H1 (cell line): ENCODE results near the gene OR2B2. TPM values are rescaled to one million over a fixed set of nuclear protein-coding genes. Genes with fewer than 3 reads are reported as not detected.

ENCODE experiments used
- CTCF ChIA-PET: fragments of 300-600 bp; sonication (Branson Sonifier 250); formaldehyde crosslinking; loops from one replicate; lab custom pipeline; 2021; ENCODE audit not compliant: partially characterized antibody; lab: Charles Lee
- POLR2A ChIA-PET: fragments of 300-600 bp; sonication (Branson Sonifier 250); formaldehyde crosslinking; loops from one replicate; lab custom pipeline; 2021; ENCODE audit warnings: inconsistent platforms; ENCODE audit not compliant: partially characterized antibody; lab: Charles Lee
- DNase-seq, 2 experiments: peaks; one replicate each; pipeline versions ENCODE4 v3.0.0 to v3.0.0-alpha.2; 2010 to 2022; ENCODE audit warnings: low spot score in 2 of 2, low read depth in 1 of 2, mixed read lengths in 1 of 2
- FAIRE-seq: peaks from 2 replicates; lab custom pipeline; 2011; peaks lifted over from hg19 to GRCh38; lab: Jason Lieb, UNC
- H2AFZ ChIP-seq: 2 replicates; pipeline ENCODE4 v1.8.1; 2012; ENCODE audit warnings: low read length, inconsistent platforms
- H2AK5ac ChIP-seq: 2 replicates; pipeline ENCODE4 v1.6.1; 2013; ENCODE audit warnings: low read depth, low read length
- H2BK120ac ChIP-seq: replicated peaks from 2 replicates; pipeline ENCODE3; 2013; ENCODE audit warnings: low read depth, low read length, inconsistent platforms
- H2BK12ac ChIP-seq: 2 replicates; pipeline ENCODE4 v1.6.1; 2013; ENCODE audit warnings: low read depth, low read length
- H2BK15ac ChIP-seq: 2 replicates; pipeline ENCODE4 v1.6.1; 2013; ENCODE audit warnings: low read length
- H2BK20ac ChIP-seq: 2 replicates; pipeline ENCODE4 v1.6.1; 2013; ENCODE audit warnings: low read length
- H2BK5ac ChIP-seq: 2 replicates; pipeline ENCODE4 v1.6.1; 2013; ENCODE audit warnings: low read depth, low read length
- H3K14ac ChIP-seq: 2 replicates; pipeline ENCODE4 v1.6.1; 2013; ENCODE audit warnings: inconsistent platforms; ENCODE audit not compliant: insufficient read length
- H3K18ac ChIP-seq: 2 replicates; pipeline ENCODE4 v1.6.1; 2013; ENCODE audit warnings: low read length; ENCODE audit errors: extremely low read depth
- H3K23ac ChIP-seq: 2 replicates; pipeline ENCODE4 v1.6.1; 2013; ENCODE audit warnings: inconsistent platforms; ENCODE audit not compliant: insufficient read length
- H3K23me2 ChIP-seq: 2 replicates; pipeline ENCODE4 v1.6.1; 2013; ENCODE audit warnings: low read depth, low read length
- H3K27ac ChIP-seq: 2 replicates; pipeline ENCODE4 v1.6.1; 2011; ENCODE audit warnings: low read depth, low read length, inconsistent platforms
- H3K27me3 ChIP-seq, 4 experiments: replicated peaks in 1 of 4; 1 replicate in 1 of 4; 2 replicates in 3 of 4; pipeline versions ENCODE4 v1.6.1 to v1.8.1; 2011 to 2013; ENCODE audit warnings: low read length in 3 of 4, mild to moderate bottlenecking in 3 of 4, inconsistent platforms in 2 of 4, mixed read lengths in 2 of 4, moderate library complexity in 1 of 4; ENCODE audit not compliant: control insufficient read depth in 3 of 4, insufficient read depth in 3 of 4; ENCODE audit errors: extremely low read depth in 1 of 4
- H3K36me3 ChIP-seq, 4 experiments: 2 replicates each; pipeline versions ENCODE4 v1.6.1 to v1.8.1; 2011 to 2013; ENCODE audit warnings: mild to moderate bottlenecking in 4 of 4, low read length in 3 of 4, moderate library complexity in 2 of 4, control low read depth in 1 of 4, inconsistent platforms in 1 of 4; ENCODE audit not compliant: insufficient read depth in 4 of 4, control insufficient read depth in 2 of 4
- H3K4ac ChIP-seq: replicated peaks from 2 replicates; pipeline ENCODE3; 2013; ENCODE audit warnings: low read length, low read depth, mixed read lengths, inconsistent platforms; ENCODE audit not compliant: insufficient read length
- H3K4me1 ChIP-seq, 4 experiments: replicated peaks in 1 of 4; 1 replicate in 1 of 4; 2 replicates in 3 of 4; pipeline versions ENCODE4 v1.6.1 to v1.8.1; 2011 to 2013; ENCODE audit warnings: low read length in 3 of 4, inconsistent platforms in 2 of 4, mixed read lengths in 1 of 4; ENCODE audit not compliant: insufficient read depth in 4 of 4, control insufficient read depth in 3 of 4
- H3K4me2 ChIP-seq, 2 experiments: 2 replicates each; pipeline versions ENCODE4 v1.6.1 to v1.8.1; 2011 to 2013; ENCODE audit warnings: low read depth in 2 of 2, low read length in 2 of 2, control low read depth in 1 of 2, inconsistent platforms in 1 of 2, mild to moderate bottlenecking in 1 of 2; ENCODE audit not compliant: insufficient read depth in 1 of 2
- H3K4me3 ChIP-seq, 4 experiments: fragments of 200-600, 300-600 bp in 1 of 4; sonication (generic), shearing (Covaris generic), sonication (Bioruptor Twin) in 1 of 4; 2 replicates each; pipeline versions ENCODE4 v1.5.1 to v1.8.1; 2011 to 2016; ENCODE audit warnings: low read length in 4 of 4, low read depth in 3 of 4, control low read depth in 2 of 4, inconsistent platforms in 2 of 4, mild to moderate bottlenecking in 2 of 4, mixed read lengths in 1 of 4, moderate library complexity in 1 of 4; ENCODE audit not compliant: insufficient read depth in 2 of 4; ENCODE audit errors: extremely low read depth in 1 of 4
- H3K56ac ChIP-seq: replicated peaks from 2 replicates; pipeline ENCODE3; 2013; ENCODE audit warnings: low read depth, mild to moderate bottlenecking, mixed read lengths, low read length, inconsistent platforms; ENCODE audit not compliant: insufficient read length
- H3K79me1 ChIP-seq: 2 replicates; pipeline ENCODE4 v1.6.1; 2013; ENCODE audit warnings: low read depth, low read length, control low read depth
- H3K79me2 ChIP-seq, 2 experiments: 2 replicates each; pipeline versions ENCODE4 v1.6.1 to v1.8.1; 2012 to 2013; ENCODE audit warnings: low read length in 2 of 2, mild to moderate bottlenecking in 2 of 2, inconsistent platforms in 1 of 2; ENCODE audit not compliant: insufficient read depth in 2 of 2, control insufficient read depth in 1 of 2
- H3K9ac ChIP-seq, 4 experiments: replicated peaks in 1 of 4; 1 replicate in 1 of 4; 2 replicates in 3 of 4; pipeline versions ENCODE4 v1.6.1 to v1.8.1; 2011 to 2013; ENCODE audit warnings: low read depth in 3 of 4, low read length in 3 of 4, control low read depth in 2 of 4, mild to moderate bottlenecking in 2 of 4, moderate library complexity in 2 of 4, inconsistent platforms in 1 of 4; ENCODE audit errors: extremely low read depth in 1 of 4
- H3K9me3 ChIP-seq, 2 experiments: 2 replicates each; pipeline versions ENCODE4 v1.6.1 to v1.8.1; 2012 to 2013; ENCODE audit warnings: mild to moderate bottlenecking in 2 of 2, moderate library complexity in 2 of 2, control low read depth in 1 of 2, inconsistent platforms in 1 of 2, low read depth in 1 of 2, low read length in 1 of 2, mixed read lengths in 1 of 2; ENCODE audit not compliant: insufficient read depth in 2 of 2
- H4K20me1 ChIP-seq, 2 experiments: replicated peaks in 1 of 2; 2 replicates each; pipeline versions ENCODE3 to v1.8.1; 2011 to 2013; ENCODE audit warnings: inconsistent platforms in 2 of 2, low read length in 2 of 2, mild to moderate bottlenecking in 1 of 2; ENCODE audit not compliant: insufficient read depth in 2 of 2, control insufficient read depth in 1 of 2
- H4K5ac ChIP-seq: 2 replicates; pipeline ENCODE4 v1.6.1; 2013; ENCODE audit warnings: low read length, low read depth, mixed read lengths, inconsistent platforms; ENCODE audit not compliant: insufficient read length
- H4K8ac ChIP-seq: 2 replicates; pipeline ENCODE4 v1.8.0; 2013; ENCODE audit warnings: mild to moderate bottlenecking, moderate library complexity, low read length, inconsistent platforms; ENCODE audit not compliant: insufficient read depth; ENCODE audit errors: extremely low read depth
- H4K91ac ChIP-seq: replicated peaks from 2 replicates; pipeline ENCODE3; 2013; ENCODE audit warnings: low read length, mixed read lengths, inconsistent platforms; ENCODE audit not compliant: insufficient read length
- HDAC6 ChIP-seq: IDR thresholded peaks from one replicate; pipeline ENCODE4 v1.7.1; 2012; ENCODE audit warnings: low read depth, mild to moderate bottlenecking, inconsistent platforms, low read length, moderate library complexity
- KDM1A ChIP-seq: fragments of 200-600, 300-600 bp; sonication (generic); IDR thresholded peaks from 2 replicates; pipeline ENCODE4 v1.7.1; 2016; ENCODE audit warnings: mild to moderate bottlenecking, low read length, borderline replicate concordance
- NANOG ChIP-seq: IDR thresholded peaks from 2 replicates; pipeline ENCODE4 v1.6.1; 2011; ENCODE audit warnings: low read length, low read depth, mild to moderate bottlenecking, inconsistent platforms; ENCODE audit not compliant: insufficient read depth, poor library complexity, severe bottlenecking
- RAD21 ChIP-seq, 2 experiments: IDR thresholded peaks in 1 of 2; conservative IDR thresholded peaks in 1 of 2; 2 replicates each; pipeline ENCODE4 v1.6.1; 2011; ENCODE audit warnings: low read depth in 2 of 2, low read length in 2 of 2, improper control_type of control experiment in 1 of 2, inconsistent platforms in 1 of 2, mild to moderate bottlenecking in 1 of 2, moderate library complexity in 1 of 2
- RBBP5 ChIP-seq: IDR thresholded peaks from 2 replicates; pipeline ENCODE4 v1.7.1; 2012; ENCODE audit warnings: low read depth, mild to moderate bottlenecking, inconsistent platforms, low read length, moderate library complexity, borderline replicate concordance
- RXRA ChIP-seq: IDR thresholded peaks from 2 replicates; pipeline ENCODE4 v1.6.1; 2011; ENCODE audit warnings: low read depth, mild to moderate bottlenecking, low read length, moderate library complexity; ENCODE audit not compliant: insufficient read depth
- TAF1 ChIP-seq: IDR thresholded peaks from 2 replicates; pipeline ENCODE4 v1.6.1; 2011; ENCODE audit warnings: mild to moderate bottlenecking, low read depth, low read length
- TAF7 ChIP-seq: optimal IDR thresholded peaks from 2 replicates; pipeline ENCODE3; 2011; ENCODE audit warnings: low read depth, mild to moderate bottlenecking, inconsistent platforms, low read length, moderate library complexity, borderline replicate concordance
- TBP ChIP-seq: IDR thresholded peaks from 2 replicates; pipeline ENCODE4 v1.6.1; 2011; ENCODE audit warnings: low read depth, low read length, improper control_type of control experiment
- WGBS, 2 experiments: shearing (Covaris generic) in 1 of 2; methylation state at CpG; one replicate each; pipeline versions ENCODE4 v1.1.6 to v1.1.7; 2013 to 2015; ENCODE audit warnings: low lambda C conversion rate in 2 of 2, mixed read lengths in 2 of 2, inconsistent platforms in 1 of 2, low coverage in 1 of 2, missing lambda C conversion rate in 1 of 2; ENCODE audit not compliant: insufficient replicate concordance in 2 of 2, insufficient coverage in 1 of 2, insufficient read length in 1 of 2; ENCODE audit errors: extremely low coverage in 1 of 2, missing lambda C conversion rate in 1 of 2; 5-methylcytosine and 5-hydroxymethylcytosine counted together
- polyA plus RNA-seq, 7 experiments: library from polyadenylated mRNA; depleted of rRNA in 3 of 7; stranded (reverse) in 5 of 7; unstranded in 2 of 7; fragments of >200 nt in 5 of 7; fragments of 200-250 nt in 2 of 7; gene quantifications; 1 replicate in 5 of 7; 2 replicates in 1 of 7; 4 replicates in 1 of 7; pipeline versions ENCODE4 v1.2.1 to v1.2.3, GENCODE V29; 2011 to 2013; ENCODE audit warnings: missing spikeins in 2 of 7, mixed read lengths in 2 of 7
- total RNA-seq: library from RNA; stranded (reverse); fragmentation: NEBNext Ultra II Directional; extraction: Animal tissue kit (Norgen Biotek cat#: 25700); gene quantifications from 2 replicates; pipeline ENCODE4 v1.2.1, GENCODE V29; 2021
- TF ChIP-seq, protein P1 (sequence below): IDR thresholded peaks from 2 replicates; pipeline ENCODE4 v1.6.1; 2012; ENCODE audit warnings: inconsistent platforms

The OR2B2 gene
- total and polyA plus RNA-seq, 2 of the 8 experiments (the other 6 are each of a cell fraction or from before 2014, with no cell fraction given): not detected

DNA sequence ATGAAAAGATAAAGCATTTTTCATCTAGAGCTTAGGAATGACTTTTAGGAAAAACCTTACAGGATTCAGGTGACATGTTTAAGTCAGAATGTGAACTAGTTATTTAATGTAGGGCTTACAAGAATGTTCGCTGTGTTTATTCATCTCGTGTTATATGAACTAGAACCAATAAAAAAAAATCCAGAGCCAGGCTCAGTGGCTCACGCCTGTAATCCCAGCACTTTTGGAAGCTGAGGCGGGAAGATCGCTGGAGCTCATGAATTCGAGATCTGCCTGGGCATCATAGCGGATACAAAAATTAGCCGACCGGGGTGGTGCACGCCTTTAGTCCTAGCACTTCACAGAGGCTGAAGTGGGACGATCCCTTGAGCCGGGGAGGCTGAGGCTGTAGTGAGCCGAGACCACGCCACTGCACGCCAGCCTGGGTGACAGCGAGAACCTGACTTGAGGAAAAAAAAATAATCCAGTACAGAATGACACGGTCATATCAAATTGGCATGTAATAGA, 46.3 kb downstream of the OR2B2 start:
- peak overlapping the region; percentile 82 to 96 (median 91) for H3K9ac ChIP-seq
- no peak for FAIRE-seq
- peak overlapping the region; percentile 74 to 91 for H3K4me2 ChIP-seq
- no peaks in the 10 kb centered on the region for H3K79me2 ChIP-seq
- DNase-seq: peak in 1 of 2 experiments; percentile 71
- no peak overlapping the region for H2AK5ac ChIP-seq
- POLR2A ChIA-PET: interaction anchor here (0.6 to 40.3 kb wide), 47 partner anchors 4 to 1857 kb away, joined by 3 to 3039 read pairs (median 13); partner anchors contain the start of genes ZNF165 and ZSCAN31
- no peak overlapping the region for H4K8ac ChIP-seq
- CTCF ChIA-PET: interaction anchor here (0.9 to 3.2 kb wide), 3 partner anchors 27 to 36 kb away, joined by 3 to 19 read pairs (median 8); a partner anchor contains a TSS
- H2BK15ac ChIP-seq: no peak overlapping the region
- no peak overlapping the region for H2BK120ac ChIP-seq
- no peaks in the 10 kb centered on the region for H3K36me3 ChIP-seq
- WGBS, 2 experiments: 1% methylated on average over 17 of the region's 17 CpGs; no CpG with 5 or more reads in 1 of the 2 experiments
- peaks cover 0 to 11% of the 10 kb centered on the region in 2 experiments; a peak in 1 of 4 replicates for H3K9me3 ChIP-seq
- H4K20me1 ChIP-seq: no peaks in the 10 kb centered on the region
- H2BK12ac ChIP-seq: no peak overlapping the region
- peak overlapping the region; percentile 90 for H3K27ac ChIP-seq
- H3K23me2 ChIP-seq: peaks cover 4% of the 10 kb centered on the region
- no peak overlapping the region for H2BK20ac ChIP-seq
- peak overlapping the region; percentile 82 for H2BK5ac ChIP-seq
- H3K79me1 ChIP-seq: no peaks in the 10 kb centered on the region
- peaks cover 0 to 7% (median 2%) of the 10 kb centered on the region in 4 experiments; a peak in 2 of 7 replicates for H3K4me1 ChIP-seq
- H3K27me3 ChIP-seq: no peaks in the 10 kb centered on the region
- H3K4me3 ChIP-seq: peak overlapping the region; percentile 61 to 86 (median 79)
- no peak overlapping the region for H3K14ac ChIP-seq
- no peak overlapping the region for H3K4ac ChIP-seq
- H2AFZ ChIP-seq: no peak overlapping the region
- H4K91ac ChIP-seq: no peak overlapping the region
- no peak overlapping the region for H4K5ac ChIP-seq
- H3K18ac ChIP-seq: peak overlapping the region; percentile 39; the same call in 1 of the 2 replicates
- no peak overlapping the region for H3K23ac ChIP-seq
- H3K56ac ChIP-seq: peak overlapping the region; percentile 86
- TF ChIP-seq RXRA: no peak
- peak; percentile 39; the same call in 1 of the 2 replicates for TF ChIP-seq TAF1
- TF ChIP-seq NANOG: no peak
- peak in 1 of 2 experiments; percentile 12; a peak in 1 of 4 replicates for TF ChIP-seq RAD21 (IDR thresholded peaks at IDR 0.05 in 1 of 2, conservative IDR thresholded peaks at IDR 0.05 in 1 of 2; ENCODE audit: low read depth in 2 of 2, low read length in 2 of 2)
- TF ChIP-seq TBP: 0 out of 2 replicates have a peak, but pooled peaks have one; percentile 2
- TF ChIP-seq KDM1A: no peak
- TF ChIP-seq TAF7: peak; percentile 91
- TF ChIP-seq HDAC6: peak; percentile 51
- TF ChIP-seq, protein P1, sequence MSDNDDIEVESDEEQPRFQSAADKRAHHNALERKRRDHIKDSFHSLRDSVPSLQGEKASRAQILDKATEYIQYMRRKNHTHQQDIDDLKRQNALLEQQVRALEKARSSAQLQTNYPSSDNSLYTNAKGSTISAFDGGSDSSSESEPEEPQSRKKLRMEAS: no peak; the same call in 1 of the 2 replicates
- TF ChIP-seq RBBP5: no peak
